HG03280 (cell line): ENCODE results near the gene OR52A5.

ENCODE experiments used
- ATAC-seq: cut with Tn5 transposase; IDR thresholded peaks from one replicate; pipeline ENCODE4 v1.9.1; 2021; ENCODE audit warnings: mild to moderate bottlenecking, moderate library complexity; ENCODE audit not compliant: unreplicated experiment

Gene OR52A5

DNA sequence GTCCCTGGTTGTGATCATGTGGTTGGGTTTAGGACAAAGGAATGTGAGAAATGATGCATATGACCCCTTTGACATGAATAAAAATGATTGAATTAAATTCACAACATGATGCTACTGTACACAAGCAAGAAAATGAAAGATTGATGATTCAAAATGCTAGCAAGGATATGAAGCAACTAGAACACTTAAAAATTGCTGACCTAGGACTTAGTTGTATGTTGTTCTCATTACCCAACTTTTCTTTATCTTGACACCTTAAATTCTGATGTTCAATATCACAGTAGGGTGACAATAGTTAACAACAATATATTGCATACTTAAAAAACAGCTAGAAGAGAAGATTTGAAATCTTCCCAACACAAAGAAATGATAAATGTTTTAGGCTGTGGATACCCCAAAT lies 20.6 kb downstream of the OR52A5 start:
- ATAC-seq, result no peak

DNA sequence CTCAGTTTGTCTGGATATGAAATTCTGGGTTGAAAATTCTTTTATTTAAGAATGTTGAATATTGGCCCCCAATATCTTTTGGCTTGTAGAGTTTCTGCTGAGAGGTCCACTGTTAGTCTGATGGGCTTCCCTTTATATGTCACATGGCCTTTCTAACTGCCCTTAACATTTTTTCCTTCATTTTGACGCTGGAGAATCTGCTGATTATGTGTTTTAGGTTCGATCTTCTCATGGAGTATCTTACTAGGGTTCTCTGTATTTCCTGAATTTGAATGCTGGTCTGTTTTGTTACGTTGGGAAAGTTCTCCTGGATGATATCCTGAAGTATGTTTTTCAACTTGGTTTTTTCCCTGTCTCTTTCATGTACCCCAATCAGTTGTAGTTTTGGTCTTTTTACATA lies 22.8 kb downstream of the OR52A5 start:
- ATAC-seq, result no peak

DNA sequence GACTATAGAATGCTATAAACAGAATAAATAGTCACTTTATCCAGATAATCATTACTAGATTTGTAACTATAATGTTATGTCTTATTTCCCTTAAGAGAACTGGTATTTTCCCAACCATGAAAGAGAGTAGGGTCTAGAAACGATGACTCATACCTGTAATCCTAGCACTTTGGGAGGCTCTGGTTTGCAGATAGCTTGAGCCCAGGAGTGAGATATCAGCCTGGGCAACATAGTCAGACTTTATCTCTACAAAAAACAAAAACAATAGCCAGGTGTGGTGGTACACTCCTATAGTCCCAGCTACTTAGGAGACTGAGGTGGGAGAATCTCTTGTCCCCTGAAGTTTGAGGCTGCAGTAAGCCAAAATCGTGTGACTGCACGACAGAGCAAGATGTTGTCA lies 30.9 kb downstream of the OR52A5 start:
- no peak for ATAC-seq

DNA sequence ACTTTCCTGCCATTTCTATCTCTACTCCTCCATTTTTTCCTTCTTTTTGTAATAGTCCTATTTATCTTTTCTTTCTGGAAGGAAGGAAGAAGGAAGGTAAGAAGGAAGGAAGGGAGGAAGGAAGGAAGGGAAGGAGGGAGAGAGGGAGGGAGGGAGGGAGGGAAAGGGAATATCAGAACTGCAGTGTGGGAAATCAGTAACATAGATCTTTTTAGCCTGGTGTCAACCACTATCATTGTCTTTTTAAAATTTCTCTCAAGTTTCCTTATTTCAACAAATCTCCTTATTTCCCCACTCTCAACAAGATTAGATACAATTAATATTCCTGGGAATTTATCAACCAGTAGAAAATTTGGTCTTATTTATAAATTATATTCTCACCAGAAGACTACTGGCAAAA lies 35.1 kb downstream of the OR52A5 start:
- ATAC-seq, result no peak

DNA sequence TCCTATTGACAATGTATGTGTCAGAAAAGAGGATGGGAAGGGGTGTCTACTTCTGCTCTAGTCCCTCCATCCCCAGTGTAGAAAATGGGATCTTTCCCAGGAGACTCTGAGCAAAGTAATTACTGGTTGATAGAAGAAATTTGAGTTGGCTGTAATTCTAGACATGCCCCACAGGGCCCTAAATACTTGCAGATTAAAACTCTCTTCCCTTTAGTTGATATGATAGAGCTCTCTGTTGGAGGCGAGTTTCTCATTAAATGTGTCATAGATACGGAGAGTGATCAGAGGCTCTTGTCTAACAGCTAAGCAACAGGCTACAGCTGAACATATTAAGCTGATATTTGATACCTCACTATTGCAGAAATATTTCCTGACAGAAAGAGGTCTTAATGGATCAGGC lies 35.9 kb downstream of the OR52A5 start:
- ATAC-seq, result no peak

DNA sequence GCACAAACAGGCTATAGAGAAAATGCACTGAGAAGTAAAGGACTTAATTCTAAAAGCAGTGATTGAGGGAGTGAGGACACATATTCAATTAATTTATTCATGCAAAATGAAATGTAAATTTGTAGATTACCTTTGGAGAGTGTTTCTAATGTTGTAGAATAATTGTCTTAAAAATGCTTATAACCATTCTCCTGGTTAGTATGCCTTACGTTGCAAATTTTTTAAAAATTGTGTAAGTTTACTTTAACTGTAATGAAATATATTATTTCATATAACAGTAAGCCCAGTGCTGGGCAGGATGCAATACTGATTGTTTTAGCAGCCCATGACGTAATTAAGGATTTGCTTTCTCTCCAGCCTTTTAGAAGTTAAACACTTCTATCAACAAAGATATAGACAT lies 42.1 kb downstream of the OR52A5 start:
- ATAC-seq, result no peak

DNA sequence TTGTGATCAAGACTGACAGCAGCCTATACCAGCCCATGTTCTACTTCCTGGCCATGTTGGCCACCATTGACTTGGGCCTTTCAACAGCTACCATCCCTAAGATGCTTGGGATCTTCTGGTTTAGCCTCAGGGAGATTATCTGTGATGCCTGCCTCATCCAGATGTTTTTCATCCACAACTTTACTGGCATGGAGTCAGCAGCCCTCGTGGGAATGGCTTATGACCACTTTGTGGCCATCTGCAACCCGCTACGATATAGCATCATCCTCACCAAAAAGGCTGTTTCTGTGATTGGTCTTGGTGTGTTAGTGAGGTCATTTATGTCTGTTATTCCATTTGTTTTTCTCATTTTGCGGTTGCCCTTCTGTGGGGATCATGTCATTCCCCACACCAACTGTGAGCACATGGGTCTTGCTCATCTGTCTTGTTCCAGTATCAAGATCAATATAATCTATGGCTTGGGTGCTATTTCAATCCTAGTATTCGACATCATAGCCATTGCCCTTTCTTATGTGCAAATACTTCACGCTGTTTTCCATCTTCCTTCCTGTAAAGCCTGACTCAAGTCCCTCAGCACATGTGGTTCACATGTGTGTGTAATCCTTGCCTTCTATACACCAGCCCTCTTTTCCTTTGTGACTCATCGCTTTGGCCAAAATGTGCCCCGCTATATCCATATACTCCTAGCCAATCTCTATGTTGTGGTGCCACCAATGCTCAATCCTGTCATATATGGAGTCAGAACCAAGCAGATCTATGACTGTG lies 45.2 kb downstream of the OR52A5 start:
- no peak for ATAC-seq

DNA sequence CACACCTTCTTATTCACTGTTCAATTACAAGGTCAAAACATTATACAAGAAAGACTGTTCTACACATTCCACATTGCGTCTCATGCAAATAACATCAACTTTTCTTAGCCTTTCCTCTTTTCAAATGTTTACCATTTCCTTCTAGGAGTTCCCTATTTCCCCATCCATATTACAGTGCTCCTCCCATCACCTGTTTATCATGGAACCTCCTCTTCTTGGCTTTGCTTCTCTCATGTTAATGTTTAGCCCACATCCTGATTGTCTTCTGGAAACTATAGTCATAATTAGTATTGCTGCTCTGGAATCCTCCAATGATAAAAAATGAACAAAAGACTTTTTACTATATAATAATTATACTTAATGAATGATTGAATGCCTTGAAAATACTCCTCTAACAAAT lies 47.5 kb downstream of the OR52A5 start:
- ATAC-seq, result no peak

DNA sequence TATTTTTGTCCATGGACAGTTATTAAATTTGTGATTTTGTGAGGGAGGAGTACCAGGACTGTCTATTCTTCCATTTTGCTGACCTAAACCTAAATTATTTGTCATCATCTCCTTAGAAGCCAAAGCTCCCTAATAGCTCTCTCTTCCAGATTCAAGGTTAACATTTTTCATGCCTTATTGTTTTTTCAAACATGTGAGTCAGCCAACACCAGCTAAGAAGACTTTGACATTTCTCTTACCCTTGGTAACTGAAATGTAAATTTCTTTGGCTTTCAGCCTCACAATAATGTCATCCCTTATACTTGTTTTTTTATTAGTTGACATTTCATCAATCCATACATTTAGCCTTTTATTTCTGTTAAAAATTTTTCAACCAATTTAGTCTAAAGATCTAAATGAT lies 49.6 kb downstream of the OR52A5 start:
- no peak for ATAC-seq

DNA sequence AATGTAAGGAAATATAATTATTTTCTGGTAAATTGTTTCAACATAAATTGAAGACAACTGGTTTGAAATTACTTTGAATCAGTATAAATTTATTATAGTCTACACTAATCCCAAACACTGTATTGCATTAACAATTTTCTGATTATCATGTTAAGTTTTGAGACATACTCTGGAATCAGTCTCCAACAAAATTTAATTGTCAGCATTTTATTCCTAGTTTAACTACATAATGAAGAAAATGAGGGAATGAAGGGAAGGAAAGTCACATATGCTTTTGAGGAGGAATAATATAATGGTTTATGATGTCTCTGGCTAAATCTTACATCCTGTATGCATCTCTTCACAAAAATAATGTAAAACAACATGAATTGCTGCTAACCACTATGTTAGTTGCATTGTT lies 54.6 kb downstream of the OR52A5 start:
- no peak for ATAC-seq

DNA sequence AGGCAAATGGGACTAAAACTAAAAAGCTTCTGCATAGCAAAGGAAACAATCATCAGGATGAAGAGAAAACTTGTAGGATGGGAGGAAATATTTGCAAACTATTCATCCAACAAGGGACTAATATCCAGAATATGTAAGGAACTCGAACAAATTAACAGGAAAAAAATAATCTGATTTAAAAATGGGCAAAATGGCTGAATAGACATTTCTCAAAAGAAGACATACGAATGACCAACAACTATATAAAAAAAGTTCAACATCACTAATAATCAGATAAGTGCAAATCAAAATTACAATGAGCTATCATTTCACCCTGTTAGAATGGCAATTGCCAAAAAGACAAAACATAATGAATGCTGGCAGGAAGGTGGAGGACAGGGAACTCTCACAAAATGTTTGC lies 56.8 kb downstream of the OR52A5 start:
- no peak for ATAC-seq
